Upper lobe of left lung (tissue), 6 donors: Measurements from ENCODE around the gene PTPRH. TPM values are rescaled to one million over a fixed set of nuclear protein-coding genes. Genes with fewer than 3 reads are reported as not detected.

ENCODE experiments used
- ATAC-seq, 2 donors: fragments of 200-7000 bp; cut with Tn5 transposase; one replicate each; pipeline ENCODE4 v1.9.1; 2022; ENCODE audit warnings: mild to moderate bottlenecking in 2 of 2, moderate library complexity in 2 of 2; ENCODE audit not compliant: low FRiP score in 2 of 2
- DNase-seq, 2 donors: peaks; one replicate each; pipeline ENCODE4 v3.0.0-alpha.2; 2019 to 2020
- H3K27ac ChIP-seq, 4 donors: fragments of 200-600 bp; sonication (generic); one replicate each; pipeline ENCODE4 v1.5.1; 2016 to 2019
- H3K27me3 ChIP-seq, 4 donors: fragments of 200-600 bp; sonication (generic); one replicate each; pipeline ENCODE4 v1.5.1; 2017 to 2019
- H3K36me3 ChIP-seq, 4 donors: fragments of 200-600 bp; sonication (generic); one replicate each; pipeline ENCODE4 v1.5.1; 2016 to 2019
- H3K4me1 ChIP-seq, 4 donors: fragments of 200-600 bp; sonication (generic); one replicate each; pipeline ENCODE4 v1.5.1; 2018 to 2019
- H3K4me3 ChIP-seq, 4 donors: fragments of 200-600 bp; sonication (generic); one replicate each; pipeline ENCODE4 v1.5.1; 2017 to 2019; ENCODE audit warnings: mild to moderate bottlenecking in 2 of 4, moderate library complexity in 1 of 4
- H3K9me3 ChIP-seq, 4 donors: fragments of 200-600 bp; sonication (generic); one replicate each; pipeline ENCODE4 v1.5.1; 2018 to 2019
- EP300 ChIP-seq, 4 donors: sonication (generic); formaldehyde crosslinking; IDR thresholded peaks; one replicate each; pipeline ENCODE4 v1.5.1; 2017; ENCODE audit warnings: antibody characterized with exemption in 4 of 4, control low read depth in 2 of 4
- POLR2A ChIP-seq, 4 donors: fragments of 450-650 bp; IDR thresholded peaks; one replicate each; pipeline ENCODE4 v1.5.1; 2016 to 2017; ENCODE audit warnings: antibody characterized with exemption in 4 of 4, mild to moderate bottlenecking in 2 of 4
- POLR2AphosphoS5 ChIP-seq, 2 donors: sonication (generic); formaldehyde crosslinking; IDR thresholded peaks; one replicate each; pipeline ENCODE4 v1.5.1; 2017; ENCODE audit warnings: antibody characterized with exemption in 2 of 2
- WGBS, 2 donors: methylation state at CpG; one replicate each; pipeline ENCODE4 v1.1.5; 2017 to 2018; 5-methylcytosine and 5-hydroxymethylcytosine counted together
- total RNA-seq, 6 donors: library from RNA; depleted of rRNA in 4 of 6; stranded (reverse); fragments of >200 nt in 4 of 6; gene quantifications; one replicate each; pipeline versions ENCODE4 v1.1.0 to v1.2.1, GENCODE V29; 2016 to 2021
- TF ChIP-seq, protein P1 (sequence below), 6 experiments: fragments of 450-650 bp in 4 of 6; fragments of 200-600 bp in 2 of 6; sonication (generic) in 2 of 6; IDR thresholded peaks; one replicate each; pipeline ENCODE4 v1.5.1; 2016 to 2019; ENCODE audit warnings: antibody characterized with exemption in 6 of 6
- donor health status: DM: no; HTN: no; CAD: no; lungs with moderate emphysema.
- donor health status: DM: no; HTN: yes; CAD: no; lungs with severe emphysema.

The PTPRH gene
- total RNA-seq, 6 donors from 2014 or later = 0.30 to 3.1 (median 0.67) TPM; not detected in 1

DNA sequence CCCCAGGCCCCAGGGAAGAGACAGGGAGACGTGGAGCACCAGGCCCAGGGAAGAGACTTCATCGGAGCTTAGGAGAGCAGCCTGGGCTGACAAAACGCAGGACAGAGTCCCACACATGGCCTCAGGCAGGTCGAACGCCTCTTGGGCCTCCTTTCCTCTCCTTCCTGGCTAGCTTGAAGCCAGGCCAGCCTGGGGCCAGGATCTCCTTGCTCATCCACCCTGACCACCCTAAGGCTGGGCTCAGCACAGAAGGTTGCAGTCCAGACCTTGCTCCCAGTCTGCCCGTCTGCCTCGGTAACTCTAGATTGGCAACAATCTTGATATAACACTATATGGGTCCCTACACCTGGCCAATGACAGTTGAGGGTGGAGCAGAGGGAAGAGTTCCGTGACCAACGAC, 39.4 kb upstream of the PTPRH start:
- WGBS, 2 donors = 93 to 94% methylated on average over 7 to 9 of the region's 9 CpGs
- no peak for ATAC-seq

DNA sequence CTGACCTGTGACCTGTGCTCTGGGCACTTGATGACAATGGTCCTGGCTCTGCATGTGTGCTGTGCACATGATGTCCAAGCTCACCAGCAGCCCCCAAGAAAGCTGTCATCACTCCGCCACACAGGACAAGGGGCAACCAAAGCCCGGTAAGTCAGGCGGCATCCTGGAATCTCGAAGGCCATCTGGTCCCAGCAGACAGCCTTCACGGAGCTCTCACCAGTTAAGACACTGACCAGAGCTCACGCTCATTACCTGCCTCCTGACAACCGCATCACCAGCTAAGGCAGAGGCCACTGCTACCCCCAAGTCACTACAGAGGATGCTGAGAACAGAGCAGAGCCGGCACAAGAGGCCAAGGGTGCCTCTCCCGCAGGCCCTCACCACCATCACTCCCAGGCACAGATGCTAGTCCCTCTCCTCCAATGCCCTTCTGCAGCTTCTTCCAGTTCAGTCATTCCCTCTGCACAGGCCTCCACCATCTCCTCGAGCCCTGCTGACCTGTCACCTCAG, 38.9 kb upstream of the PTPRH start:
- TF ChIP-seq POLR2AphosphoS5 (IDR thresholded peaks at IDR 0.05) (no peak), EP300 (IDR thresholded peaks at IDR 0.05) (no peak), POLR2A (IDR thresholded peaks at IDR 0.05) (no peak)
- TF ChIP-seq, protein P1, sequence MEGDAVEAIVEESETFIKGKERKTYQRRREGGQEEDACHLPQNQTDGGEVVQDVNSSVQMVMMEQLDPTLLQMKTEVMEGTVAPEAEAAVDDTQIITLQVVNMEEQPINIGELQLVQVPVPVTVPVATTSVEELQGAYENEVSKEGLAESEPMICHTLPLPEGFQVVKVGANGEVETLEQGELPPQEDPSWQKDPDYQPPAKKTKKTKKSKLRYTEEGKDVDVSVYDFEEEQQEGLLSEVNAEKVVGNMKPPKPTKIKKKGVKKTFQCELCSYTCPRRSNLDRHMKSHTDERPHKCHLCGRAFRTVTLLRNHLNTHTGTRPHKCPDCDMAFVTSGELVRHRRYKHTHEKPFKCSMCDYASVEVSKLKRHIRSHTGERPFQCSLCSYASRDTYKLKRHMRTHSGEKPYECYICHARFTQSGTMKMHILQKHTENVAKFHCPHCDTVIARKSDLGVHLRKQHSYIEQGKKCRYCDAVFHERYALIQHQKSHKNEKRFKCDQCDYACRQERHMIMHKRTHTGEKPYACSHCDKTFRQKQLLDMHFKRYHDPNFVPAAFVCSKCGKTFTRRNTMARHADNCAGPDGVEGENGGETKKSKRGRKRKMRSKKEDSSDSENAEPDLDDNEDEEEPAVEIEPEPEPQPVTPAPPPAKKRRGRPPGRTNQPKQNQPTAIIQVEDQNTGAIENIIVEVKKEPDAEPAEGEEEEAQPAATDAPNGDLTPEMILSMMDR (IDR thresholded peaks at IDR 0.05) = no peak
- Histone ChIP-seq H3K4me1 (peaks cover 6 to 59% (median 31%) of the 10 kb centered on the region in 4 donors), H3K27me3 (no peaks in the 10 kb centered on the region), H3K27ac (no peak overlapping the region), H3K9me3 (no peaks in the 10 kb centered on the region), H3K4me3 (no peak overlapping the region), H3K36me3 (peaks cover 10 to 46% (median 40%) of the 10 kb centered on the region in 4 donors)
- WGBS, 2 donors = 85 to 86% methylated on average over 5 to 9 of the region's 10 CpGs
- peak in 1 of 2 donors; percentile 37 for DNase-seq
- ATAC-seq = no peak

More for the DNA sequence above, 39.4 kb upstream of the PTPRH start:
- Histone ChIP-seq H3K4me1 (peaks cover 11 to 64% (median 36%) of the 10 kb centered on the region in 4 donors), H3K36me3 (peaks cover 10 to 42% (median 35%) of the 10 kb centered on the region in 4 donors), H3K9me3 (no peaks in the 10 kb centered on the region), H3K4me3 (no peak overlapping the region), H3K27ac (no peak overlapping the region), H3K27me3 (no peaks in the 10 kb centered on the region)
- TF ChIP-seq POLR2A (IDR thresholded peaks at IDR 0.05) (no peak), POLR2AphosphoS5 (IDR thresholded peaks at IDR 0.05) (no peak)
- no peak for DNase-seq

DNA sequence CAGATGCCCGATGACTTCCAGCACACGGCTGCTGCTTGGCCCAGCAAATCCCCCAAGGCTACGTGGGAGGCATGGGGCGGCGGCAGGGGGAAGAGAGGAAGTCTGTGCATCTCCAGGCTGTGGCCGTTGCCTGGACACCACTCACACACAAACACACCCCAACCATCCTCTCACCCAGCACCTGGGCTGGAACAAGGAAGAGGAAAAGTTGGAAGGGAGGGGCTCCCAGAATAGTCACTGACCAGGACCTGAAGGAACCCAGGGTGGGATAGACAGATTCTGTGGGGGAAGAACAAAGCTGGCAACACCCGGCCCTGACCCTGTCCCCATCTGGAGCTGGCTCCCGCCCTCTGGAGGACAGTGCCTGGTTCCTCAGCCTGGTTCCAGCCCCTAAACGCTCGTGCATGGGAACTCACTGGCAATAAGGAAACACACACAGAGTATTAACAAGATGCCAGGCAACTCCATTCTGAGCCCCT, 38.4 kb upstream of the PTPRH start:
- peak in 1 of 2 donors; percentile 61 for DNase-seq
- Histone ChIP-seq H3K27ac (no peak overlapping the region), H3K4me3 (no peak overlapping the region), H3K9me3 (no peaks in the 10 kb centered on the region), H3K27me3 (no peaks in the 10 kb centered on the region), H3K36me3 (peaks cover 13 to 46% (median 44%) of the 10 kb centered on the region in 4 donors), H3K4me1 (peaks cover under 1 to 55% (median 25%) of the 10 kb centered on the region in 4 donors)
- 35 to 65% methylated on average over 8 to 9 of the region's 10 CpGs for WGBS, 2 donors
- peak; percentile 50 to 86 for ATAC-seq
- TF ChIP-seq, protein P1 (IDR thresholded peaks at IDR 0.05) = no peak
- no peak for TF ChIP-seq POLR2AphosphoS5 (IDR thresholded peaks at IDR 0.05)
- TF ChIP-seq EP300 (IDR thresholded peaks at IDR 0.05) = no peak
- TF ChIP-seq POLR2A (IDR thresholded peaks at IDR 0.05) = no peak

DNA sequence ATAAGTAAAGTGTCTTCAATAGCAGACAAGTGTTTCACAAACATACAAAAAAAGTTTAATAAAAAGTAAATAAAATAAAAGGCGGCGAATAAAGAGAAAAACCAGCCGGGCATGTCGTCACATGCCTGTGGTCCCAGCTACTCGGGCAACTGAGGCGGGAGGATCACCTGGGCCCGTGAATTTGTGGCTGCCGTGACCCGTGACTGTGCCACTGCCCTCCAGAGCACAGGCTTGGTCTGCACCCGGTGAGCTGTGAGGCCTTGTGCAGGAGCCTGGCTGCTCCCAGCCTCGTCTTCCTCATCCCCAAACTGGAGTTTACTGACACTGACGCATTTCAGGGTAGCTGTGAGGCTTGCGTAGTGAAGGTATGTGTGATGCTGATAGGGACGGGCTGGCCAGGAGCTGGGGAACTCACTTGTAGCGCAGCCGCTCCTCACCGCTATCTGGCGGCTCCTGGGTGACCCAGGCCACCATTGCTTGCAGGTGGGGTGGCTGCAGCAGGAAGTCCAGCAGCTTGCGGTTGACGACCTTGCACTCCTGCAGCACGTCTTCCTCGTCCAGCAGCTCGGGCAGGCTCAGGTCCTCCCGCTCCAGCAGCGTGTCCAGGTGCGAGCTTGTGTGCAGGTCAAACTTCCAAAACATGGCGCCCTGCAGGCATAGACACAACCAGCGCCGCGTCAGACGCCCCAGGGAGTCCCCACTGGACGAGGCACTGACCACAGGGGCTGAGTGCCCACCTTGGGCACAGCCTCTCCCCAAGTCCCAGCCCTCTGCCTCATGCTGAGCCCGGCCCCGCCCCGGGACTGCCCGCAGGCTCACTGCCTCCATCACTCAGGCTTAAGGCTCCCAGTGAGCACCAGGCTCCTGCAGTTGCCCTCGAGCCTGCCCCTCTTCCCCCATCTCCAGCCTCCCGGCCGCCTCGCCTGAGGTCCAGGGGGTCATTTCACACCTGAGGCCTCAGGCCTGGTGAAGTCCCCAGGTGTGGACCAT, 37.5 kb upstream of the PTPRH start:
- DNase-seq (peak in 1 of 2 donors; percentile 78), ATAC-seq (peak in 1 of 2 donors; percentile 2)
- Histone ChIP-seq H3K36me3 (peaks cover 20 to 55% (median 53%) of the 10 kb centered on the region in 4 donors), H3K27ac (no peak overlapping the region), H3K4me3 (no peak overlapping the region), H3K27me3 (no peaks in the 10 kb centered on the region), H3K4me1 (peaks cover 0 to 46% (median 21%) of the 10 kb centered on the region in 4 donors), H3K9me3 (no peaks in the 10 kb centered on the region)
- TF ChIP-seq POLR2AphosphoS5 (IDR thresholded peaks at IDR 0.05) = no peak
- TF ChIP-seq EP300 (IDR thresholded peaks at IDR 0.05) = no peak
- TF ChIP-seq, protein P1 (IDR thresholded peaks at IDR 0.05) = no peak
- TF ChIP-seq POLR2A (IDR thresholded peaks at IDR 0.05) = no peak
- 87 to 92% methylated on average over 32 to 40 of the region's 40 CpGs for WGBS, 2 donors
